Activated CD4-positive, alpha-beta T cell treated with anti-CD3 and anti-CD28 coated beads, Interleukin-2, Interleukin-4, amounts not matched to agents 100 ng/mL and 50 ng/mL, durations not matched to agents 16 hours and 8 hours (primary cell): Measurements from ENCODE around the gene IQGAP2.
"Not testable (repeated sequence)": the region's sequence is repeated elsewhere in the genome, so short reads cannot be mapped to it uniquely, and the experiment has no call there.

Source experiments
- DNase-seq: peaks from one replicate; pipeline ENCODE4 v3.0.0-alpha.2; 2020; ENCODE audit warnings: low spot score

IQGAP2 gene

GRCh38 chr5:76402886-76403765 lies at the start of gene IQGAP2:
IQGAP2 (plus strand) TSS chr5:76403285; CDS start chr5:76403546, 261 bp downstream.
- peak; percentile 79 for DNase-seq

GRCh38 chr5:76356887-76357286 lies 46.2 kb upstream of the IQGAP2 start:
- DNase-seq: no peak

GRCh38 chr5:76363352-76364225 lies 39.5 kb upstream of the IQGAP2 start:
- no peak for DNase-seq

- no peak for DNase-seq
Observed at GRCh38 chr5:76364226-76364589, 38.9 kb upstream of the IQGAP2 start.

- no peak for DNase-seq
Observed at GRCh38 chr5:76365561-76365960, 37.5 kb upstream of the IQGAP2 start.

GRCh38 chr5:76366596-76366995 lies 36.5 kb upstream of the IQGAP2 start:
- DNase-seq: no peak

GRCh38 chr5:76367623-76368371 lies 35.3 kb upstream of the IQGAP2 start:
- DNase-seq: peak; percentile 53

GRCh38 chr5:76368941-76369340 lies 34.1 kb upstream of the IQGAP2 start:
- no peak for DNase-seq

- DNase-seq: not testable (repeated sequence)
Observed at GRCh38 chr5:76369668-76370067, 33.4 kb upstream of the IQGAP2 start.

- no peak for DNase-seq
Observed at GRCh38 chr5:76371960-76372322, 31.1 kb upstream of the IQGAP2 start.

GRCh38 chr5:76372323-76373054 lies 30.6 kb upstream of the IQGAP2 start:
- DNase-seq: no peak

GRCh38 chr5:76376148-76376865 lies 26.8 kb upstream of the IQGAP2 start:
- DNase-seq: no peak

- no peak for DNase-seq
Observed at GRCh38 chr5:76376866-76377230, 26.2 kb upstream of the IQGAP2 start.

- no peak for DNase-seq
Observed at GRCh38 chr5:76378355-76378754, 24.7 kb upstream of the IQGAP2 start.

- DNase-seq: no peak
Observed at GRCh38 chr5:76379316-76379715, 23.8 kb upstream of the IQGAP2 start.

- no peak for DNase-seq
Observed at GRCh38 chr5:76379855-76380254, 23.2 kb upstream of the IQGAP2 start.

- no peak for DNase-seq
Observed at GRCh38 chr5:76380346-76381066, 22.6 kb upstream of the IQGAP2 start.

- no peak for DNase-seq
Observed at GRCh38 chr5:76383126-76383832, 19.8 kb upstream of the IQGAP2 start.

GRCh38 chr5:76384189-76384588 lies 18.9 kb upstream of the IQGAP2 start:
- DNase-seq: no peak

- no peak for DNase-seq
Observed at GRCh38 chr5:76384705-76385104, 18.4 kb upstream of the IQGAP2 start.
